Hepatocyte (in vitro differentiated cells): ENCODE measurements around the gene UBE2I.

Experiments used
- CTCF ChIP-seq: fragments of 200-600 bp; sonication (generic); IDR thresholded peaks from 2 replicates; pipeline ENCODE4 v1.5.1; 2016; ENCODE audit warnings: antibody characterized with exemption, mild to moderate bottlenecking; ENCODE audit not compliant: poor library complexity
- EZH2 ChIP-seq: fragments of 200-600 bp; sonication (generic); IDR thresholded peaks from 2 replicates; pipeline ENCODE4 v1.6.1; 2016; ENCODE audit warnings: antibody characterized with exemption, mild to moderate bottlenecking, borderline replicate concordance
- EZH2phosphoT487 ChIP-seq: fragments of 200-600 bp; sonication (generic); IDR thresholded peaks from one replicate; pipeline ENCODE4 v1.6.1; 2018; ENCODE audit warnings: antibody characterized with exemption, mild to moderate bottlenecking, low read depth, moderate library complexity; ENCODE audit not compliant: unreplicated experiment, severe bottlenecking

- TF ChIP-seq CTCF, result no peak
- no peak for TF ChIP-seq EZH2
- no peak for TF ChIP-seq EZH2phosphoT487
Measured at GRCh38 chr16:1320658-1321240, 11.3 kb downstream of the UBE2I start.
